Stimulated activated naive B cell treated with anti-CD40 and anti-IgM and Interleukin-4, amounts not matched to agents 10 μg/mL and 1 μg/mL and 100 μg/mL, for 72 hours (primary cell): ENCODE data around the gene SRSF9.
"Not testable (repeated sequence)": the region's sequence is repeated elsewhere in the genome, so short reads cannot be mapped to it uniquely, and the experiment has no call there.

Source experiments
- ATAC-seq, 2 donors: fragments of 150-1000 bp; cut with Tn5 transposase; replicated peaks; 2 replicates each; pipeline ENCODE4 v1.10.0; 2021; ENCODE audit warnings: moderate library complexity in 1 of 2
- DNase-seq: peaks from one replicate; pipeline ENCODE4 v3.0.0; 2021
- H3K27ac Mint-ChIP-seq: one replicate; pipeline ENCODE4 v1.8.0; 2022; ENCODE audit warnings: mild to moderate bottlenecking, mixed read lengths
- H3K27me3 Mint-ChIP-seq, 2 donors: one replicate each; pipeline ENCODE4 v1.8.0; 2022; ENCODE audit warnings: mixed read lengths in 2 of 2
- H3K36me3 Mint-ChIP-seq, 2 donors: one replicate each; pipeline ENCODE4 v1.8.0; 2022; ENCODE audit warnings: mixed read lengths in 2 of 2, mild to moderate bottlenecking in 1 of 2
- H3K4me1 Mint-ChIP-seq, 2 donors: one replicate each; pipeline ENCODE4 v1.8.0; 2022; ENCODE audit warnings: mixed read lengths in 2 of 2, mild to moderate bottlenecking in 1 of 2
- H3K4me3 Mint-ChIP-seq, 2 donors: one replicate each; pipeline ENCODE4 v1.8.0; 2022; ENCODE audit warnings: mild to moderate bottlenecking in 2 of 2, mixed read lengths in 2 of 2, moderate library complexity in 1 of 2
- H3K9me3 Mint-ChIP-seq, 2 donors: one replicate each; pipeline ENCODE4 v1.8.0; 2022; ENCODE audit warnings: mixed read lengths in 2 of 2, mild to moderate bottlenecking in 1 of 2

SRSF9 gene

GRCh38 chr12:120490833-120491512 lies 21.4 kb upstream of the SRSF9 start:
- H3K4me3 Mint-ChIP-seq, result no peak overlapping the region
- peaks cover 13 to 17% of the 10 kb centered on the region in 2 donors for H3K4me1 Mint-ChIP-seq
- peaks cover 6 to 21% of the 10 kb centered on the region in 2 donors for H3K36me3 Mint-ChIP-seq
- H3K27me3 Mint-ChIP-seq, result no peaks in the 10 kb centered on the region
- ATAC-seq (no peak), DNase-seq (no peak)
- H3K9me3 Mint-ChIP-seq, result no peaks in the 10 kb centered on the region
- no peak overlapping the region for H3K27ac Mint-ChIP-seq

- DNase-seq, result no peak
- no peak overlapping the region for H3K4me3 Mint-ChIP-seq
- H3K27me3 Mint-ChIP-seq, result no peaks in the 10 kb centered on the region
- peaks cover 4 to 21% of the 10 kb centered on the region in 2 donors for H3K36me3 Mint-ChIP-seq
- peak overlapping the region; percentile 22 for H3K27ac Mint-ChIP-seq
- H3K4me1 Mint-ChIP-seq, result peaks cover 9 to 15% of the 10 kb centered on the region in 2 donors
- ATAC-seq, result no peak
- no peaks in the 10 kb centered on the region for H3K9me3 Mint-ChIP-seq
Observed at GRCh38 chr12:120490325-120490724, 20.8 kb upstream of the SRSF9 start.

GRCh38 chr12:120489018-120489417 lies 19.5 kb upstream of the SRSF9 start:
- Mint-ChIP-seq H3K4me1 (peaks cover 0 to 10% of the 10 kb centered on the region in 2 donors), H3K4me3 (no peak overlapping the region), H3K9me3 (no peaks in the 10 kb centered on the region), H3K27ac (no peak overlapping the region), H3K27me3 (no peaks in the 10 kb centered on the region), H3K36me3 (peaks cover 4 to 23% of the 10 kb centered on the region in 2 donors)
- DNase-seq (no peak), ATAC-seq (no peak)

GRCh38 chr12:120488057-120488640 lies 18.6 kb upstream of the SRSF9 start:
- H3K9me3 Mint-ChIP-seq, result no peaks in the 10 kb centered on the region
- peaks cover 0 to 14% of the 10 kb centered on the region in 2 donors for H3K4me1 Mint-ChIP-seq
- H3K27me3 Mint-ChIP-seq, result no peaks in the 10 kb centered on the region
- ATAC-seq, result no peak
- H3K27ac Mint-ChIP-seq, result peak overlapping the region; percentile 52
- H3K36me3 Mint-ChIP-seq, result peaks cover 6 to 26% of the 10 kb centered on the region in 2 donors
- DNase-seq, result no peak
- H3K4me3 Mint-ChIP-seq, result no peak overlapping the region

GRCh38 chr12:120487552-120487951 lies 18.0 kb upstream of the SRSF9 start:
- not testable (repeated sequence) for ATAC-seq, H3K4me3 Mint-ChIP-seq, H3K27ac Mint-ChIP-seq, H3K9me3 Mint-ChIP-seq, H3K27me3 Mint-ChIP-seq, DNase-seq
- Mint-ChIP-seq H3K36me3 (peaks cover 6 to 26% of the 10 kb centered on the region in 2 donors), H3K4me1 (peaks cover 0 to 14% of the 10 kb centered on the region in 2 donors)

GRCh38 chr12:120485961-120486881 lies 16.7 kb upstream of the SRSF9 start:
- H3K36me3 Mint-ChIP-seq, result peaks cover 6 to 22% of the 10 kb centered on the region in 2 donors
- peak in 1 of 2 donors; percentile 10 for ATAC-seq
- peaks cover 0 to 14% of the 10 kb centered on the region in 2 donors for H3K4me1 Mint-ChIP-seq
- no peaks in the 10 kb centered on the region for H3K27me3 Mint-ChIP-seq
- no peaks in the 10 kb centered on the region for H3K9me3 Mint-ChIP-seq
- no peak for DNase-seq
- H3K4me3 Mint-ChIP-seq, result no peak overlapping the region
- no peak overlapping the region for H3K27ac Mint-ChIP-seq

- peaks cover 2 to 10% of the 10 kb centered on the region in 2 donors for H3K36me3 Mint-ChIP-seq
Observed at GRCh38 chr12:120483621-120484020, 14.1 kb upstream of the SRSF9 start.

GRCh38 chr12:120481022-120481767 lies 11.6 kb upstream of the SRSF9 start:
- Mint-ChIP-seq H3K36me3 (peaks cover 2 to 4% of the 10 kb centered on the region in 2 donors), H3K4me3 (no peak overlapping the region), H3K27ac (no peak overlapping the region), H3K4me1 (peaks cover 0 to 5% of the 10 kb centered on the region in 2 donors), H3K27me3 (no peaks in the 10 kb centered on the region), H3K9me3 (no peaks in the 10 kb centered on the region)
- DNase-seq, result no peak
- ATAC-seq, result no peak

More at GRCh38 chr12:120483621-120484020, 14.1 kb upstream of the SRSF9 start:
- ATAC-seq (no peak), DNase-seq (no peak)
- H3K4me3 Mint-ChIP-seq, result no peak overlapping the region
- no peaks in the 10 kb centered on the region for H3K9me3 Mint-ChIP-seq
- no peaks in the 10 kb centered on the region for H3K27me3 Mint-ChIP-seq
- peaks cover 0 to 9% of the 10 kb centered on the region in 2 donors for H3K4me1 Mint-ChIP-seq
- no peak overlapping the region for H3K27ac Mint-ChIP-seq

GRCh38 chr12:120480211-120480610 lies 10.7 kb upstream of the SRSF9 start:
- DNase-seq, result no peak
- H3K27me3 Mint-ChIP-seq, result no peaks in the 10 kb centered on the region
- H3K9me3 Mint-ChIP-seq, result no peaks in the 10 kb centered on the region
- no peak for ATAC-seq
- H3K4me3 Mint-ChIP-seq, result no peak overlapping the region
- no peak overlapping the region for H3K27ac Mint-ChIP-seq
- H3K4me1 Mint-ChIP-seq, result peaks cover 0 to 5% of the 10 kb centered on the region in 2 donors
- H3K36me3 Mint-ChIP-seq, result peaks cover 2 to 4% of the 10 kb centered on the region in 2 donors

GRCh38 chr12:120479458-120479857 lies 9.9 kb upstream of the SRSF9 start:
- Mint-ChIP-seq H3K9me3 (no peaks in the 10 kb centered on the region), H3K27ac (no peak overlapping the region), H3K4me1 (peaks cover 4 to 8% of the 10 kb centered on the region in 2 donors), H3K36me3 (peaks cover 2 to 4% of the 10 kb centered on the region in 2 donors), H3K27me3 (no peaks in the 10 kb centered on the region), H3K4me3 (no peak overlapping the region)
- DNase-seq, result no peak
- no peak for ATAC-seq

GRCh38 chr12:120475643-120476042 lies 6.1 kb upstream of the SRSF9 start:
- peaks cover 6 to 13% of the 10 kb centered on the region in 2 donors for H3K4me1 Mint-ChIP-seq
- no peak for ATAC-seq

GRCh38 chr12:120474616-120474960 lies 5.0 kb upstream of the SRSF9 start:
- peak; percentile 8 for DNase-seq
- H3K9me3 Mint-ChIP-seq, result no peaks in the 10 kb centered on the region
- H3K4me3 Mint-ChIP-seq, result no peak overlapping the region
- no peak overlapping the region for H3K27ac Mint-ChIP-seq
- H3K4me1 Mint-ChIP-seq, result peaks cover 10 to 23% of the 10 kb centered on the region in 2 donors
- H3K27me3 Mint-ChIP-seq, result no peaks in the 10 kb centered on the region
- peak in 1 of 2 donors; percentile 33 for ATAC-seq
- H3K36me3 Mint-ChIP-seq, result peaks cover 0 to 2% of the 10 kb centered on the region in 2 donors

More at GRCh38 chr12:120475643-120476042, 6.1 kb upstream of the SRSF9 start:
- H3K4me3 Mint-ChIP-seq, result no peak overlapping the region
- DNase-seq, result no peak
- H3K9me3 Mint-ChIP-seq, result no peaks in the 10 kb centered on the region
- H3K27me3 Mint-ChIP-seq, result no peaks in the 10 kb centered on the region
- H3K36me3 Mint-ChIP-seq, result no peaks in the 10 kb centered on the region
- no peak overlapping the region for H3K27ac Mint-ChIP-seq

GRCh38 chr12:120473807-120474615 lies 4.5 kb upstream of the SRSF9 start:
- no peak for ATAC-seq
- H3K36me3 Mint-ChIP-seq, result peaks cover 0 to 2% of the 10 kb centered on the region in 2 donors
- peak overlapping the region; percentile 88 for H3K27ac Mint-ChIP-seq
- peaks cover 10 to 23% of the 10 kb centered on the region in 2 donors for H3K4me1 Mint-ChIP-seq
- no peaks in the 10 kb centered on the region for H3K27me3 Mint-ChIP-seq
- H3K4me3 Mint-ChIP-seq, result no peak overlapping the region
- DNase-seq, result no peak
- no peaks in the 10 kb centered on the region for H3K9me3 Mint-ChIP-seq
